ENCODE measurements around the gene MAP7D2. TPM values are rescaled to one million over a fixed set of nuclear protein-coding genes. Genes with fewer than 3 reads are reported as not detected.

The MAP7D2 gene
- total and polyA plus RNA-seq, 4 donors, result 0.16 to 1.5 (median 0.42) TPM

- no peak for TF ChIP-seq YY1 (IDR thresholded peaks at IDR 0.05)
- no peak for DNase-seq (ENCODE audit: low spot score)
- no peaks in the 10 kb centered on the region for H3K36me3 ChIP-seq (ENCODE audit: control insufficient read depth in 4 of 4, insufficient read depth in 3 of 4, low read depth in 1 of 4, low read length in 3 of 4)
- peaks cover 0 to 6% (median 5%) of the 10 kb centered on the region in 4 donors for H3K9me3 ChIP-seq (ENCODE audit: control insufficient read depth in 4 of 4, low read length in 3 of 4)
- H3K9ac ChIP-seq (ENCODE audit: low read depth in 1 of 2, low read length in 2 of 2), result no peak overlapping the region
- peaks cover 0 to 2% (median 0%) of the 10 kb centered on the region in 4 donors for H3K27me3 ChIP-seq (ENCODE audit: control insufficient read depth in 4 of 4, insufficient read depth in 4 of 4, low read length in 3 of 4)
- no peak overlapping the region for H3K27ac ChIP-seq (ENCODE audit: low read depth in 1 of 2, low read length in 2 of 2)
- no peak overlapping the region for H3K4me3 ChIP-seq (ENCODE audit: low read depth in 1 of 3, low read length in 3 of 3)
- WGBS, result 94% methylated on average over 14 of the region's 14 CpGs
- peaks cover 2 to 8% (median 5%) of the 10 kb centered on the region in 4 donors for H3K4me1 ChIP-seq (ENCODE audit: control insufficient read depth in 4 of 4, insufficient read depth in 4 of 4, low read length in 3 of 4)
Measured at GRCh38 chrX:20112022-20112774, 4.5 kb downstream of the MAP7D2 start.

- no peak for DNase-seq (ENCODE audit: low spot score)
- 96% methylated on average over 10 of the region's 10 CpGs for WGBS
- H3K36me3 ChIP-seq (ENCODE audit: control insufficient read depth in 4 of 4, insufficient read depth in 3 of 4, low read depth in 1 of 4, low read length in 3 of 4), result no peaks in the 10 kb centered on the region
- TF ChIP-seq ATF3 (IDR thresholded peaks at IDR 0.05) (no peak), EGR1 (IDR thresholded peaks at IDR 0.05; ENCODE audit: low read depth in 2 of 2) (no peak), FOXA1 (IDR thresholded peaks at IDR 0.05) (no peak), CTCF (IDR thresholded peaks at IDR 0.05; ENCODE audit: low read depth, low read length, missing input control) (no peak), FOXA2 (IDR thresholded peaks at IDR 0.05) (no peak), RXRA (IDR thresholded peaks at IDR 0.05) (no peak)
- no peaks in the 10 kb centered on the region for H3K27me3 ChIP-seq (ENCODE audit: control insufficient read depth in 4 of 4, insufficient read depth in 4 of 4, low read length in 3 of 4)
- no peak overlapping the region for H3K27ac ChIP-seq (ENCODE audit: low read depth in 1 of 2, low read length in 2 of 2)
- no peak overlapping the region for H3K4me3 ChIP-seq (ENCODE audit: low read depth in 1 of 3, low read length in 3 of 3)
- no peaks in the 10 kb centered on the region for H3K9me3 ChIP-seq (ENCODE audit: control insufficient read depth in 4 of 4, low read length in 3 of 4)
- H3K9ac ChIP-seq (ENCODE audit: low read depth in 1 of 2, low read length in 2 of 2), result no peak overlapping the region
- peaks cover 0 to 4% (median 2%) of the 10 kb centered on the region in 4 donors for H3K4me1 ChIP-seq (ENCODE audit: control insufficient read depth in 4 of 4, insufficient read depth in 4 of 4, low read length in 3 of 4)
Measured at GRCh38 chrX:20111271-20111670, 5.4 kb downstream of the MAP7D2 start.

- no peaks in the 10 kb centered on the region for H3K36me3 ChIP-seq (ENCODE audit: control insufficient read depth in 4 of 4, insufficient read depth in 3 of 4, low read depth in 1 of 4, low read length in 3 of 4)
- no peak overlapping the region for H3K4me3 ChIP-seq (ENCODE audit: low read depth in 1 of 3, low read length in 3 of 3)
- no peak overlapping the region for H3K9ac ChIP-seq (ENCODE audit: low read depth in 1 of 2, low read length in 2 of 2)
- no peaks in the 10 kb centered on the region for H3K27me3 ChIP-seq (ENCODE audit: control insufficient read depth in 4 of 4, insufficient read depth in 4 of 4, low read length in 3 of 4)
- no peak for DNase-seq (ENCODE audit: low spot score)
- TF ChIP-seq RAD21 (IDR thresholded peaks at IDR 0.05) (no peak), HNF4A (conservative IDR thresholded peaks at IDR 0.05) (no peak), REST (IDR thresholded peaks at IDR 0.05) (no peak), FOXA1 (IDR thresholded peaks at IDR 0.05) (no peak), NR2F2 (IDR thresholded peaks at IDR 0.05) (no peak), GABPA (IDR thresholded peaks at IDR 0.05 in 1 of 2, conservative IDR thresholded peaks at IDR 0.05 in 1 of 2) (no peak), TAF1 (conservative IDR thresholded peaks at IDR 0.05) (no peak), EGR1 (IDR thresholded peaks at IDR 0.05; ENCODE audit: low read depth in 2 of 2) (no peak), YY1 (IDR thresholded peaks at IDR 0.05) (no peak), FOXA2 (IDR thresholded peaks at IDR 0.05) (no peak), CTCF (IDR thresholded peaks at IDR 0.05; ENCODE audit: low read depth, low read length, missing input control) (no peak), JUND (IDR thresholded peaks at IDR 0.05) (no peak)
- no peaks in the 10 kb centered on the region for H3K9me3 ChIP-seq (ENCODE audit: control insufficient read depth in 4 of 4, low read length in 3 of 4)
- no peaks in the 10 kb centered on the region for H3K4me1 ChIP-seq (ENCODE audit: control insufficient read depth in 4 of 4, insufficient read depth in 4 of 4, low read length in 3 of 4)
- H3K27ac ChIP-seq (ENCODE audit: low read depth in 1 of 2, low read length in 2 of 2), result no peak overlapping the region
- WGBS, result 93% methylated on average over 2 of the region's 2 CpGs
Measured at GRCh38 chrX:20101934-20102581, 14.6 kb downstream of the MAP7D2 start.
